Measurements from ENCODE around the gene SOCS2.

Gene SOCS2

DNA sequence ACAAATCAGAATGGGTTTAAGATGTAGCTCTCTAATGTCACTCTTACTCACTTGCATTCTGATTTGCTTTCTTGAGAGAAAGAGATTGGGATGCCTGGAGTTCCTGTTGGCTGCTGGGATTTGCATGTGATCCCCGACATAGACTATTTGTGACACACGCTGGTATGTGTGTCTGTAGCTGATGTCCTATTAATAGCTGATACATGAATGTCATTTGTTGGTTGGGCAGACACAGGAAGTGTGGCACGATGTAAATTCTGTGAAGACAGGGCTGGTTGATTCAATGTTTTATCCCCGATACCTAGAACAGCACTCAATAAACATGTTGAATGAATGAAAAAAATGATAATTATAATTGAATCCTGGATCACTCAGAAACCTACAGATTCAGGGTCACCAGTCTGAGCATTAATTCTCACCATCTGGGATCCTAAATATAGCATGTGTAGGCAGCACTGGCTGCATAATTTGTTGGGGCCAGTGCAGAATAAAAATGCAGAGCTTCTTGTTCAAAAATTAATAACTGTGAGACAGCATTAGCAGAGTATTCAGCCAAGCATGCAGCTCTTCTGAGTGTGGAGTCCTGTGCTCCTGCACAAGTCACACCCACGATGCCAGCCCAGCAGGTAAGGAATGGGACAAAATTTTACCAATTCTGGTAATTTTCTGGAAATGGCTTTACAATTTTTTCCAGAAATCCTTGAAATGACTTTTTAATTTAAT, 35.5 kb upstream of the SOCS2 start:
- H3K27ac ChIP-seq: peak overlapping the region; percentile 54
- TF ChIP-seq, protein P1, sequence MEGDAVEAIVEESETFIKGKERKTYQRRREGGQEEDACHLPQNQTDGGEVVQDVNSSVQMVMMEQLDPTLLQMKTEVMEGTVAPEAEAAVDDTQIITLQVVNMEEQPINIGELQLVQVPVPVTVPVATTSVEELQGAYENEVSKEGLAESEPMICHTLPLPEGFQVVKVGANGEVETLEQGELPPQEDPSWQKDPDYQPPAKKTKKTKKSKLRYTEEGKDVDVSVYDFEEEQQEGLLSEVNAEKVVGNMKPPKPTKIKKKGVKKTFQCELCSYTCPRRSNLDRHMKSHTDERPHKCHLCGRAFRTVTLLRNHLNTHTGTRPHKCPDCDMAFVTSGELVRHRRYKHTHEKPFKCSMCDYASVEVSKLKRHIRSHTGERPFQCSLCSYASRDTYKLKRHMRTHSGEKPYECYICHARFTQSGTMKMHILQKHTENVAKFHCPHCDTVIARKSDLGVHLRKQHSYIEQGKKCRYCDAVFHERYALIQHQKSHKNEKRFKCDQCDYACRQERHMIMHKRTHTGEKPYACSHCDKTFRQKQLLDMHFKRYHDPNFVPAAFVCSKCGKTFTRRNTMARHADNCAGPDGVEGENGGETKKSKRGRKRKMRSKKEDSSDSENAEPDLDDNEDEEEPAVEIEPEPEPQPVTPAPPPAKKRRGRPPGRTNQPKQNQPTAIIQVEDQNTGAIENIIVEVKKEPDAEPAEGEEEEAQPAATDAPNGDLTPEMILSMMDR (conservative IDR thresholded peaks at IDR 0.05): no peak

DNA sequence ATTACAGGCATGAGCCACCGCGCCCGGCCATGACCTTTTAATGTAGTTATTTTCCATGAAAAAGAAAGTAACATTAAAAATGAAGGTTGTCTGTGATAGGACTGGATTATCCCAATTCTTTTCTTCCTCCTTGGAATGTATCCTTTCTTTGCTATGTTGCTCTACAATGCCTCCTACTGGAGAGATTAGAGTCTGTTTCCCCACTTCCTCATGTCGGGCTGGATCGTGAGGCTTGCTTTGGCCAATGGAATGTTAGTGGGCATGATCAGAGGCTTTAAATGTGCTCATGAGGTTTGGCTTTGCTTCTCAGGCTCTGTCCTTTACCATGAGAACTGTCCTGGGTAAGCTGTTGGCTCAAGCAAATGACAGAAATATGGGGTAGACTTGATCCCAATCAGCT, 34.7 kb upstream of the SOCS2 start:
- TF ChIP-seq, protein P1 (conservative IDR thresholded peaks at IDR 0.05): no peak
- H3K27ac ChIP-seq: no peak overlapping the region

DNA sequence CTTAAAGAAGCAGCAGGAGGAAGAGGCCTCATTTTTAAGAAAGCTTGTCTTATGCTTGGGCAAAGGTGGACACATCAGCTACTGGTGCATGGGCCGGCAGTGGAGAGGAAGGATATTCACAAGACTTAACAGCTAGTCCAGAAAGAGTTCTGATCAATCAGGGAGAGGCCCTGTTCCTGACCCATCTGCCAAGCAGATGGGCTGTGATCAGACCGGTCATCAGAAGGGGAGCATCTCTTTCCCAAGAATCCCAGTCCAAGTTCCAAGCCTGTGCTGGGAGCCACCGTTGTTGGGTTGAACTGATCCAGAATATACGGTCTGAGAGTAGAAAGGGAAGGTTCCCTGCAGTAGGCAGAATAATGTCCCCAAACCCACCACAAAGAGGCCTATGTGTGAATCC, 32.7 kb upstream of the SOCS2 start:
- TF ChIP-seq, protein P1 (conservative IDR thresholded peaks at IDR 0.05): no peak
- H3K27ac ChIP-seq: no peak overlapping the region

DNA sequence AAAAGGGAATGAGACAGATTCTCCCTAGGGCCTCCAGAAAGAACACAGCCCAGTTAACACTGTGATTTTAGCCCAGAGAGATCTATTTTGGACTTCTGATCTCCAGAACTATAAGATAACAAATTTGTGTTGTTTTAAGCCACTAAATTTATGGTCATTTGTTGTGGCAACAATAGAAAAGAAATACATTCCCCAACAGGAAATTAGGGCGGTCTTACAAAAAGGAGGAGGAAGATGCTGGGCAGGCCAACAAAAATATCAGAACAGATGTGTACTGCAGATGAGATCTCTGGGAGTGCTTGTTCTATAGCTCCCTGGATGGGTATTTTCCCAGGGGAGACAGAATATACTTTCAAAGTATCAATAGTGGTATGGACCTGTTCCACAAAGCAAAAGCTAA, 32.0 kb upstream of the SOCS2 start:
- TF ChIP-seq, protein P1 (conservative IDR thresholded peaks at IDR 0.05): no peak
- no peak overlapping the region for H3K27ac ChIP-seq

DNA sequence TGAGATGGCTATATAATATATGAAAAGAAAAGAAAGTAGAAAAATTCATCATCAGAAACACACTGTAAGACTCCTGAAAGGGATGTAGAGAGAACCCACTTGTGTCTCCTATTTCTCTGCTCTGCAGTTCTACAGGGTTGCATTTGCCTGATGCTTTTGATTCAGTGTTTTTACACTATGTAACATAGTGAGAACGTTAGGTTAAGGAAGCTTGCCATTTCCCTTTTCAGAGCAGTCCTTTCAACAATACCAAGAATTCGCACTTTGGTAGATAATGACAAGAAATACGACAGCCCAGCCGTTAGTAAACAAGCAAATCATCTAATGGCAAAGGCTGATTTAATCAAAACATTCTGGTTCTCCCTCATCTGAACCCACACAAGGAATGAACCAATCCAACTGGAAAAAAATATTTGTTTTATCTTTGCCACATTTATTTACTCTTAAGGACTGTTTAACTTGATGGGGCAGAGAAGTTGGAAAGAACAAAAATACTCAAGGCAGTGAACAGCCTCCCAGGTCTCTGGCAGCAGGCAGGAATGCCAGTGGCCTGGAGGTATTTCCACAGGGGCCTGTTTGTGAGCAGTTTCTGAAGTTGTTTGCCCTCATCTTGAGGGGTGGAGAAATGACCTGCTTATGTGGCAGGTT, 30.8 kb upstream of the SOCS2 start:
- TF ChIP-seq, protein P1 (conservative IDR thresholded peaks at IDR 0.05): no peak
- H3K27ac ChIP-seq: peak overlapping the region; percentile 75

DNA sequence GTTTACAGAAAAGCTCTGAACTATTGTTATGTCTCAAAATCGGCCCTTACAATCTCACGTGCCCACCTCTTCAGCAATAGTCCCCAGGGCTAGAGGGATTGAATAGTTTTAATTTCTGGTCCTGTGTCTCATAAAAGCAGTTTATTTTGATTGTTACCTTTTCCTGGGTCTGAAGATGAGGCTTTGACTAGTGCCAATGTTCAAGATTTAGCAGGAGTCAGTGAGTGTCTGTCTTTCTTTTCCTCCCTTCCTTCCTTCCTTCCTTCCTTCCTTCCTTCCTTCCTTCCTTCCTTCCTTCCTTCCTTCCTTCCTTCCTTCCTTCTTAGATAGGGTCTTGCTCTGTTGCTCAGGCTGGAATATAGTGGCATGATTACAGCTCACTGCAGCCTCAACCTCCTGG, 24.7 kb upstream of the SOCS2 start:
- no peak overlapping the region for H3K27ac ChIP-seq
- TF ChIP-seq, protein P1 (conservative IDR thresholded peaks at IDR 0.05): no peak

DNA sequence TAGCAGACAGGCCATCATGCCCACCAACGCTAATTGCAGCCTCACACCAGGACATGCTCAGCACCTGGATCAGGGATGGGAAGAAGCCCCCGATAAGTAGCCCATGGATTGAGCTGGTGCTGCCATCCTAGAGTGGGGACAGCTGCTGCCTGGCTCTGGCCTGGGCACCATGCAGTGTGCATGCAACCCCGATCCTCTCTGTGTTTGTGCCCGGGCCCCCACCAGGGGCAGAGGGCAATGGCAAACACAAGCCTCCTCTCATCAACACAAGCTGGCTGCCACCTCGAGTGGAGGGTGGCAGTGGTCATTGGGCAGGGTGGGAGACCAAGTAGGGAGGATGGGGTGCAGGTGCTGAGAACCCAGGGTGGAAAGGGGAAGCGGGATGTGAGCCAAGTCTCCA, 23.3 kb upstream of the SOCS2 start:
- no peak overlapping the region for H3K27ac ChIP-seq
- TF ChIP-seq, protein P1 (conservative IDR thresholded peaks at IDR 0.05): no peak
